HG03342 (cell line): ENCODE data around the gene DEFB132.

Experiments used
- ATAC-seq: cut with Tn5 transposase; IDR thresholded peaks from one replicate; pipeline ENCODE4 v1.9.1; 2021; ENCODE audit warnings: mild to moderate bottlenecking, moderate library complexity; ENCODE audit not compliant: unreplicated experiment

DEFB132 gene

DNA sequence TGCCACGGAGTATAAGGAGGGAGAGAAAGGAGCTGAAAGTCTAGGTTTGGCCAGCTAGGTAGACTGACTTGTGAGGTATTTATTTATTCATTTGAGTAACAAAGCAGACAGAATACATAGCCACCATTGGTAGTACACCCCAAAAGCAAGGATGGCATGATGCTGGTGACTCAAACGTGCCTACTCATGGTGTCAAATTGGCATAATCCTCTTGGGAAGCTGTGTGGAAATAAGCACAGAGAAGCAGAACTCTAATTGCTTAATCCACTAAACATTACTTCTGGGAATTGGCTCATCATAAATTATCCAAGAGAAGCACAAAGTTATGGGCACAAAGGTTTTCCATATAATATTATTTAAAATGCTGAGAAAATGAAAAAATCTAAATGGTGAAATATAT lies 2.5 kb downstream of the DEFB132 start:
- ATAC-seq, result no peak

DNA sequence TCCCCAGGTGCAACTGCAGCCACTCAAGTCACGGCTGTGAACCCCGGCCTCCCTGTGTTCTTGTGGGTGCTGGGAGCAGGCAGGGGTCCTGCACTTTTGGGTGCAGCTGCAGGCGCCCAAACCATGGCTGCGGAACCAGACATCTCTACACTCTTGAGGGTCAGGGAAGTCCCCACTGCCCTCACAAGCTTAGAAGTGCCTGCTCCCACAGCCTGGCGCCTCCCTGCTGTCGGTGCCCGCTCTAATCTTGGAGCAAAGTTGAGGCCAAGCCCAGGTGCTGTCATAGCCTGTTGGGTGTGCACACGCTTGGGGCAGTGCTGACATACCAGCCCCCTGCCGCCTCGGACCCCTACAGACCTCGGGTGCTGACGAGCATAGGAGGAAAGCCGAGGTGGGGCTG lies 6.2 kb downstream of the DEFB132 start:
- no peak for ATAC-seq

DNA sequence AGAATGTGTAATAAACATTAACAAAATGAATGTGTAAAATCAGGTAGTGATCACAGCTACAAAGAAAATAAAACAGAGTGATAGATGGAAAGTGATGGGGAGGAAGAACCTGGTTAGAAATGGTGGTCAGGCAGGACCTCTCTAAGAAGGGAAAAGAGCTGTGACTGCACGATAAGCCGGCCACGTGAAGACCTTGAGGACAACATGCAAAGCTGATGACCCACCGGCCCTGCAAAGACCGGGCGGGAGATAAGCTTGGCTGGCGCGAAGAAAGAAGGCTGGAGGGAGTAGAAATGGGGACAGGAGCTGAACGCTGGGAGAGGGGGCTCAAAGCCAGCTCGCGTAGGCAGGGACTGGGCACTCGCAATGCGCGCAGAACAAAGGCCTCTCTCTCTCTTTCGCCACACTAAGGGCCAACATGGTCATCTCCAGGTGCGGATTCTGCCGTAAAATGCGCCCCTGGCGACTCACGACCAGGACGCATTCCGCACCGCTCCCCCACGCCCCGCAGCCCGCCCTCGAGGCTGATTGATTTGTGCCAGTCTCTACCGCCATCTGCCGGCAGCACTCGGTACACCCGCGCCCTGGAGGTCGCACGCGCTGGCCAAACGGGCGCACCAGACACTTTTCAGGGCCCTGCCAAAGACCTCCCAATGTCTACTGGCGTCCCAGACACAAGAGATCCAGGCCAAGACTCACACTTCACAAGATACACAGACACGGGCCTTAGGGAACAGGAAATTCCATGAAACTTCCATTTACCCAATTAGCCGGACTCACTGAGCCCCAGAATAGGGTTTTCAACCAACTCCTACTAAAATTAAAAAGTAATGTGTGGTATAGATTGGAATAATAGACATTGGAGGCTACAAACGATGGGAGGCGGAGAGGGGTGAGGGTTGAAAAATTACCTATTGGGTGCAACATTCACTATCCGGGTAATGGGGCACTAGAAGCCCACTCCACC lies 9.4 kb downstream of the DEFB132 start:
- ATAC-seq, result peak; percentile 84

DNA sequence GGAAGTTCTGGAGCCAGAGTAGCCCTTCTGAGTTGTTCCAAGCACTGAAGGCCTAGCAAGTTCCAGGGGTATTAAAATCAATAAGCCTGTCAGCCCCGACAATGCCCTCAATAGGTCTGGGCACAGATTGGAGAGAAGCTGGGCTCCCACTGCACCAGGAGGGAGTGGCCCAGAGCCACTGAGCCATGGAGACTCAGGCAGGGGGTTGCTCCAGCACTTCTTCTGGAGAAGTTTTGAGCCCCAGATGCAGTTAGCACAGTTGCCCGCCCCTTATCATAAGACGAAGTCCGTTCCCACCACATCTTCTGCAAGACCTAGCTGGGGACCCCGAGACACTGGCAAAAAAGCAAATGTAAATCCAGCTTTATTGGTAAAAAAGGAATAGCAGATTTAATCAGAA lies 13.0 kb downstream of the DEFB132 start:
- ATAC-seq, result no peak

DNA sequence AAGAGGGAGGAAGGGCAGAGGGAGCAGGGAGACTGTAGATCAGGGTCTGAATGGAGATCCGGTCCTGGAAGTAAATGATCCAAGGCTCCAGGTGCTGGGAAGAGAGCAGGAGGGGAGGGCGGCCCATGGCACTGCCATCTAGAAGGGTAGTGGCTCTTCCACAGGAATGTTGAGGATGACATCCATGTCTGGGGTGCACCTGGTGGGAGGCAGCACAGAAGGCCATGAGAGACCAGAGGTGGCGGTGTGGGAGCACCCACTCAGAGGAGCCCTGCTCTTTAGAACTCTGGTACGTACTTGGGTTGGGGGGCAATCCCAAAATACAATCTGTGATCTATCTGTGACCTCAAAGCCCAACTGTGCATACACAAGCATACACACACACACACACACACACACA lies 13.5 kb downstream of the DEFB132 start:
- ATAC-seq, result no peak

DNA sequence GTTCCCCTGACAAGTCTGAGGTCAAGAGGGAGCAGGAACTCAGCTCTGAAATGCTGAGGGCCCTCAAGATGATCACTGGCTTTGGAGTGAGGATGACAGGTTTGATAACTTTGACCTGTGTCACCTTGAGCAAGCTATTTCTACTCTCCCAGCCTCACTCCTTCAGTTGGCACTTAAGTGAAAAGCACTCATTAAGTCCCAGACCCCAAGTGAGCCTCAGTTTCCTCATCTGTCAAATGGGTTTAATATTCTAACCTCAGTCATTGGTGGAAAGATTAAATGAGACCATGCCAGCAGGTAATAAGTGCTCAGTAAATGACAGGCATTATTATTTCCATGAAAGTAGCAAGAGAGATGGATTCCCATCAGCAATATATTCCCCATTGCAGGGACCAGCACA lies 14.0 kb downstream of the DEFB132 start:
- no peak for ATAC-seq

DNA sequence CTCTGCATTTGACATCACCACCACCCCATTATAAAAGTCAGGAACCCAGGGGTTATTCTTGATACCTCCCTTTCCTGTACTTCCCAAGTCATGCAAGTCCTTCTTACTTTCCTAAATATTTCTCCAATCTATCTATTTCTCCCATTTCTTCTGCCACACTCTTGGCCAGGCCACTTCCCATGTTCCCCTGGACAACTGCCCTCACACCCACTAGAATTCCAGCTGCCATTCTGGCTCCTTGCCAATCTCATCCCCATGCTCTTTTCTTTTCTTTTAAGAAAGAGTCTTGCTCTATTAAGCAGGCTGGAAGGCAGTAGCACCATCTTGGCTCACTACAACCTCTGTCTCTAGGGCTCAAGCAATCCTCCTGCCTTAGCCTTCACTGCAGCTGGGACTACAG lies 15.2 kb downstream of the DEFB132 start:
- no peak for ATAC-seq

DNA sequence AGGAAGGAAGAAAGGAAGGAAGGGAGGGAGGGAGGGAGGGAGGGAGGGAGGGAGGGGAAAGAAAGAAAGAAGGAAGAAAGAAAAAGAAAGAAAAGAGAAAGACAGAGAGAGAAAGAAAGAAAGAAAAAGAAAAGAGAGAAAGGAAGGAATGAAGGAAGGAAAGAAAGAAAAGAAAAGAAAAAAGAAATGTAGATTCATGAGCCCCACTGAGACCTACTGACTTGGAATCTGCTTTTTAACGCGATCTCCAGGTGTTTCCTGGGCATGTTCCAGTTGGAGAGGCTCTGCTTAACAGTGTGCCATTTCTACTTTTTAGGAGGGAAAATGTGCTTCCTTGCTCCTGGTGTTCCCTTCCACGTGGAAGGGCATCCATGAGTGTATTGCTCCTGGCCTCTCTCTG lies 16.4 kb downstream of the DEFB132 start:
- ATAC-seq, result no peak

DNA sequence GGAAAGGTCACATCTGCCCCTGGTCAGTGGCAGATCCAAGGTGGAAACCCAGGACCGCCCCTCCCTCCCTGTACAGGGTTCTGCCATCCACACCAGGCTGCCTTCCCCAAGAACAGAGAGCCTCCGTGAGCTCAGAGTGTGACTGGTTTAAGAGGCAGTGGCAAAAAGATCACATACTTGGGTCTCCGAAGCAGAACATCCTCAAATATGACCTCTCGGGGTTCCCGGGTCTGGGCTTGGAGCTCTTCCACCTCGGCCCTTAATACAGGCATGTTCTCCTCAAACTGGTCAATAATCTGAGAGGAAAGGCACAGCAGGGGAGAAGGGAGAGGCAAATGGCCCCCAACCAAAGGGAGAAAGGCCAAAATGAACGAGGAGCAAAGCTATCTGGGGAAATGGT lies 18.3 kb downstream of the DEFB132 start:
- ATAC-seq, result no peak

DNA sequence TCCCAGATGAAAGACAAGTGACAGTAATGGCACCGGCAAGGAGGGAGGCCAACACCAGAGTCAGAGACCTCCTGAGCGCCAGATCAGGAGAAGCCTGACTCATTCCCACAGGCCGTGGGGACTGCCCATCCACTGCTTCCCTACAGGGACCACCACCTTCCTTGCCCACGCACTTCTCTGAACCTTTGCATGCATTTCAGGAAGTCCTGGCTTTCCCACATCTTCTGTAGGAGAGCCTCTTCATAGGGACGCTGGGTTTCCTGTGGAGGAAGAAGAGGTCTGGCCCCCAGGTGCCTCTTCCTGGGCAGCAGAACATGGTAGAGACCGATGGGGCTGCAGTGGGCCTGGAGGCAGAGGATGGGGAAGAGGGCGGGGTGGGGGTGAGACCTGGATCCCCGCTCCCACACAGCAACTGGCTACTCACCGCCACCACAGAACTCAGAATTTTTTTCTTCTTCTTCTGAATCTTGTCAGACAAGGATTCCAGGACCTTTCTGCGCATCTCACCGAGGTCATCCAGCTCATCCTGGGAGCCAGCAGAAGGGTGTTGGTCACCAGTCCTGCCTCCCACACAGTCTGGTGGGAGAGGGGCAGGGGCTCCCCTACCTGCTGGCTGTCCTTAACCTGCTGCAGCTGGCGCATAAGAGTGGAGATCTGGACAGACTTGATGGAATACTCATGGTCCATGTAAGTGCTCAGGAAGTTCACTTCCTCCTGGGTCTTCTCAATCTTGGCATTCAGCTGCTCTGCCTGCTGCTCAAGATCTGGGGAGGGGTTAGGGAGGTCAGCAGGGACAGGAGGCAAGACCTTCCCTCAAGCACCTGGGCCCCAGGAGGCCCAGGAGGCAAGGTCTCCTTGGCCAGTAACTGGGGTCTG lies 19.3 kb downstream of the DEFB132 start:
- no peak for ATAC-seq

DNA sequence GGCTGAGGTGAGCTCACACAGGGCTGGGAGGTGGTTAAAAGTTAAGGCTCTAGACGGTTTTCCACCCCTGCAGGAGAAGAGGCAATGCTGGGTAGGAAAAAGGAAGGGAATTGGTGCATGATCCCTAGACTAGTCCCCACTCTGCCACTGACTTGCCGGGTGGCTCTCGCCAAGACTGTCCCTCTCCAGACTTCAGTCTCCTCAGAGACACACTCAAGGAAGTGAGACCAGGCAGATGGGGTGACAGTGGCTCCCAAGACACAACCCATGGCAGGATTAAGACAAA lies 19.9 kb downstream of the DEFB132 start:
- no peak for ATAC-seq

DNA sequence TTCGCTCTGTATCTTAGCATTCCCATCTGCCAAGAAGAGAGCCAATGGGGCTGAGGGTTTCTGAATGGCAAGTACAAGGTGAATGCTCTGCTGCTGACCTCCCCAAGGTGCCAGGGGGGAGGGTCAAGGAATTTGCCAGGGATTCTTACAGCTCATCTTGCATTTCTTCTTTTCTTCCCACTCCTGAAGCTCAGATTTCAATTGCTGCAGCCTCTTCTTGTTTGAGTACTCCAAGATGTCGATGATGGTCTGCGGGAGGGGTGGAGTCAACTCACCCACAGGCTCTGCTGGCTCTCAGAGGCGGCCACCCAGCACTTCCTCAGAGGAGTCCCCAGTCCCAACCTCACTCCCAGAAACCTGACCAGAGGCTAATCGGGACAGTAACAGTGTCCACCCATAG lies 20.7 kb downstream of the DEFB132 start:
- ATAC-seq, result no peak

DNA sequence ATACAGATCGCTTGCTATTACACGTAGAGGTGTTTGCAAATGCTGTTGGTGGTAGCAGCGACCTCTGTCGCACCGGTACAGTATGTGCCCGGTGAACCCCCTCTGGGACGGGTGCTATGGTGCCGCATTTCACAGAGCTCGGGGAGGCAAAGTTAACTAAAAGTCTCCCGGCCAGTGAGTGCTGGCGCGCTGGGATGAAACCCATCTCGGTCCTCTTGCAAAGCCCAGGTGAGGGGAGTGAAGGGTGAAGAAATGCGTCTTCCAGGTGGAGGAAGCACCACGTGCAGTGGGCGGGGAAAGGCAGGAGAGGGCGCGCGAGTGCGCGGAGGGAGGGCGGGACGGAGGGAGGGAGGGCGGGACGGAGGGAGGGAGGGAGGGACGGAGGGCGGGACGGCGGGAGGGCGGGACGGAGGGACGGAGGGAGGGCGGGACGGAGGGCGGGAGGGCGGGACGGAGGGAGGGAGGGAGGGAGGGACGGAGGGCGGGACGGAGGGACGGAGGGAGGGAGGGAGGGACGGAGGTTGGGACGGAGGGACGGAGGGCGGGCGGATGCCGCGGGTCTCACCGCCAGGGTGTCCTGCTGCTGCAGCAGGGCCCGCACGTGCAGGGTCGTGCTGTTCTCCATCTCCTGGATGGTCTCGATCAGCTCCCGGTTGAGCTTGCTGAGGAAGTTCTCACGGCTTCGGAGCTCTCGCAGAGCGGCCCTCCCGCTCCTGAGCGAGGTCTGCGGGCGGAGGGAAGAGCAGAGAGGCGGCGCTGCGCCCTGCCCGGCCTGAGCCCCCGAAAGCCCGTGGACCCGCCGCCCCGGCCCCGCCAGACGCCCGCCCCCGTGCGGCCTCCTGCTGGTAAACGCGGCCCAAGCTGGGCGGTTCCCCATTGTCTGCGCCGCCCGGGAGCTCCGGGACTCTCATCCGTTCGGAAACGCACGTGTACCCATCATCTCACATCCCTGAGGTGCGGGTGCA lies 21.4 kb downstream of the DEFB132 start:
- ATAC-seq, result no peak

DNA sequence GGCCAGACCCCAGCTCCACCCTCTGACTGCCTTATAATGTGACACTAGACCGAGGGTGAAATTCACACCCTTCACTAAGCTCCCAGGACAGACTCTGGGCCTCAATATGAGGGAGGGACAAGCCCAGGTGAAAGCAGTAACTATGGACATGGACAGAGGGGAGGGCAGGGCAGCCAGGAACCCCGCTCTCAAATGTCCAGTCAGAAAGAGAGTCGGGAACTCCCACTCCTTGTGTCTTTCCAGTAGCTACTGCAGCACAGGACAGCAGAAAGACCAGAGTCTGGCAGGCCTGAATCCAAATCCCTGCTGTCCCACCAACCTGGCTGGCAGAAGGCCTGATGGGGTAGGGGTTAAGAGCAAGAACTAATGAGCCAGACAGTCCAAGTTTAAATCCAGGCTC lies 26.6 kb downstream of the DEFB132 start:
- ATAC-seq, result no peak

DNA sequence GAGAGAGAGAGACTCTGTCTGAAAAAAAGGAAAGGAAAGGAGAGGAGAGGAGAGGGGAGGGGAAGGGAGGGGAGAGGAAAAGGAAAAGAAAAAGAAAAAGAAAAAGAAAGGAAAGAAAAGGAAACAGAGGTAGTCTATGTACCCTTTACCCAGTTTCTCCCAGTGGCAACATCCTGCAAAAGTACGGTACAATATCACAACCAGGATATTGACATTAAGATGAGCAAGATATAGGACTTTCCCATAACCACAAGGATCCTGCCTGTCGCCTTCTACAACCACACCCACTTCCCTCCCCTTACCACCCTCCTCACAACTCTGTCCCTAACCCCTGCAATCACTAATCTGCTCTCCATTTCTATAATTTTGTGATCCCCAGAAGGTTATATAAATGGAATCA lies 29.0 kb downstream of the DEFB132 start:
- ATAC-seq, result no peak

DNA sequence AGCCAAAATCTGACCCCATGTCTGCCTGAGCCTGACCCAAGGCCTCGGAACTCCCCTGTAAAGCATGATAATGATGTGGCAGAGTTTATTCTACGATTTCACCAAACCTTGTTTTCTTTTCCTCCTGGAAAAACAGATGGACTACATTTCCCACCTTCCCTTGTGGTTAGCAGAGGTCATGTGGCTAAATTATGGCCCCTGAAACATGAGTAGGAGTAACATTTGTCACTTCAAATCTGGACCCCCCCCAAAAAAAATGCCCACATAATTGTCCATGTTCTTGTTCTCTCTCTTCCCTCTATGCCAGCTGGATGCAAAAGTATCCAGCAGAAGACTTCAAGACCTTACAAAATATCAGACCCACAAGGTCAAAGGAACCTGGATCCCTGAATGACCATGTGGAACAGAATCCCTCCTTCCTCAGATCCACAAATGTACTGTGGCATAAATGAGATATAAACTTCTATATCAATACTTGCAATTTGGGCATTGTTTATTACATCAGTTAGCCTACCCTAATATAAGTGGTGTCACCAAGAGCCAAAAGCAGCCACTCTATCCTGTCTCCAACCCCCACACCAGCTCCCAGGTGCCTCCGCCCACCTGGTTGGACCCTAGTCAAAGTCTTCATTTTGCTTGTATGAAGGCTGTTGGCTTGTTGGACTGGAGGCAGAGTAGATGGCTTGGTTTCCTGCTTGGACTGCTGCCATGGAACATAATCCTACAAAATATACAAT lies 31.6 kb downstream of the DEFB132 start:
- no peak for ATAC-seq

DNA sequence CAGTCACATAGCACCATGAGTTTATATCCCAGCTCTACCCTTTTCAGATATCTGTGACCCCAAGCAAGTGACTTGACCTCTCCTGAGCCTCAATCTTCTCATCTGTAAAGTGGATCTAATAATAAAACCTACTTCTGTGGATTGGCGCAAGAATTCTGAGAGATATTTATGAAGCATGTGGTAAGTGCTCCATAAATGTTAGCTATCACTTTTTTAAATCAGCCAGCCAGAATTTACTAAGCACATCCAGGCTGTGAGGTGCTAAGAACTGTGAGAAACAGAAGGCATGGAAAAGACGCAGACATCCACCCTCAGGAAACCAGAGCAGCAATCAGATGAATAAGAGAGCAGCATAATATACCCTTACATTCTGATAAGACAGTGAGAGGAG lies 32.2 kb downstream of the DEFB132 start:
- no peak for ATAC-seq

DNA sequence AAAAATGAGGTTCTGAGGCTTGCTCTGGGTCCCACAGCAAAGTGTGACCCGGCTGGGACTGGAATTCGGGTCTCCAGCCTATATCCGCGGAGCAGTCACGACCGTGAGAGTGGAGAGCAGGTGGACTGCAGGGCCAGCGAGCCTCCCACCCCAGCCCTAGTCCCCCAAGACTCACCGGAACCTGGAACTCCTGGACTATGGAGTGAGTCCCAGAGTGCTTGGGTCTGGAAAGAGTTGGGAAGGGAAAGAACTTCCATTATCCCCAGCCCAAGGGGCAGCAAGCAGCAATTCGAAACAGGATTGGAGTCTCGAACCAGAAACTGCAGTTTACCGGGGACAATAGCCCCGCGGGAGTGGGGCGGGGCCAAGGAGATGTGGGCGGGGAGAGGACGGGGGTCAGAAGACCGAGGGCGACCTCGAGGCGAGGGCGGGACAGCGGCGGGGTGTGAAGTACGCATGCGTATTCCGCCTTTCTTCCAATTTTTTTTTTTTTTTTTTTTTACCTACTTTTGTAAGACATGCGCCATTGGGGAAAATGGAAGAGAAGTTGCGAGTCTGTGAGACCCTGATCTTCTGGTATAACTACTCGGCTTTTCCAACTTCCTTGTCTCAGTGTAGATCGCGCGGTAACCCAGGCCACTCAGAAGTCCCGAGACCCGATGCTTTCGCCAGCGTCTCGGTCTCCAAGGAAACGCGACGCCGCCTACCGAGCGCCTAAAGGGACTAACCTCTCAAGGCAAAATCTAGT lies 32.7 kb downstream of the DEFB132 start, which contains the start of gene C20orf96:
C20orf96 (minus strand) TSS at position 667 of the 748 bp plus-strand sequence; CDS start at position 527, 140 bp downstream.
- ATAC-seq, result peak; percentile 88

DNA sequence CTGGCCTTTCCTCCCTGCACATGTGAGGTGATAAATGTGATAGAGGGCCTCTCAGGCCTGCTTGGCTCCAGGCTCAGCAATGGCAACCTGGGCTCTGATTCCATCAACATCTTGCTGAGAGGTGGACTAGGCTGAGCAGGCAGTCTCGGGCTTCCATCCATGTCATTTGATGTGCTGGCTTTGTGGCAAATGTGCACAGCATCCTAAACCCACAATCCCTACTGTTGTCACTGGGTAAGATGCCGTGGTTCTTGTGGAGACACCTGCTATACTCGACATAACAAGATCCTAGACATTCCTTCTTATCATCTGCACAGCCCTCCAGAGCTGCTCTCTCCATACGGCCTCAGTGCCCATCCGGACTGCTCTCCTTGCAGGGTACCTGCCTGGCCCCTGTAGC lies 37.1 kb downstream of the DEFB132 start:
- ATAC-seq, result no peak
